ENCODE data around the gene KIF21B. TPM values are rescaled to one million over a fixed set of nuclear protein-coding genes. Genes with fewer than 3 reads are reported as not detected.

The KIF21B gene
- total RNA-seq, 1 experiment from 2014 or later, result 0.66 TPM

DNA sequence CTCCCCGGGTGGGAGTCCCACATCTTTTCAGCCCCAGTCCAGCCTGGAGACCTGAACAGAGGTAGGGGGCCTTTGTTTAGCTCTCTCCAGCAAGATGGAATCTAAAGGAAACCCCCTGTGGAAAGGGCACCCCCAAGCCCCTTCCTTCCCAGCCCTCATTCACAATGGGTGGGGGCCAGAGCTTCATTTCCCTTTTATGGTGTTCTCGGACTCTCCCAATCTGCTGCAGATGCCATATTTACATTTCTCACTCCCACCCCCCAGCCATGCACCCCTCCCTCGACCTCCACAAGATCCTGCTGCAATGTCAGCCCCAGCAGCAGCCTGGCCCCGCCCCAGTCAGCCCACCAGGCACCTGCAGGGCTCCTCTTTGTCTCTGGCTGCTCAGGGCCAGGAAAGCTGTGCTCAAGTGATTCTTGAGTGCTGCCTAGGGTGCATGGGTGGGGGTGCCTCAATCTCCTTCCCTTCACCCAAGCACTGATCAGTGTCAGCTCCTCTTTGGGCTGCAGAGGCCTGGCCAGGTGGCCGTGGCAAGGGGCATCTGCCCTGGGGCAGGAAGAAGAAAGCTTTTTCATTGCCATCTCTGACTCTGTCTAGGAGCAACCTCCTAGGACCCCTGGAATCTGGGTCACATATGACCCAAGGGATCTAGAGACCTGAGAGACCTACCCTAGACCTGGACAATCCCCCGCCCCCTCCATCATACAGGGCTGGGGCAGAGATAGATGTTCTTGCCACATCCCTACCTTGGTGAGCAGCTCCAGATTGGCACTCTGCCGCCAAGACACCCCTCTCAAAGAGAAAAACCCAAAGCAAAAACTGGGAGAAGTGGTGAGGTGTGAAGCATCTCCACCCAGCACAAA is 1.7 kb downstream of the KIF21B start:
- BruUV-seq (replicated peaks), result no TSS peak
- Histone ChIP-seq H3K4me3 (ENCODE audit: low read length) (no peak overlapping the region), H3K4me1 (ENCODE audit: insufficient read depth, low read length) (peaks cover 8% of the 10 kb centered on the region), H3K4me2 (ENCODE audit: low read length) (no peak overlapping the region), H3K27ac (ENCODE audit: low read length) (no peak overlapping the region), H3K36me3 (ENCODE audit: low read depth, low read length) (no peaks in the 10 kb centered on the region), H3K9me2 (replicated peaks; ENCODE audit: low read length) (no peaks in the 10 kb centered on the region), H3K9ac (ENCODE audit: low read length) (no peak overlapping the region), H3F3A (ENCODE audit: low read length, unreplicated experiment) (no peaks in the 10 kb centered on the region), H3K9me3 (ENCODE audit: low read length) (no peaks in the 10 kb centered on the region), H2AFZ (ENCODE audit: low read length) (no peak overlapping the region), H3K79me2 (ENCODE audit: low read length) (no peaks in the 10 kb centered on the region), H3K27me3 (ENCODE audit: low read length) (peaks cover 48% of the 10 kb centered on the region), H4K20me1 (ENCODE audit: low read length) (no peaks in the 10 kb centered on the region)
- ChIA-PET CTCF (interaction anchor here (0.6 to 1.0 kb wide), 4 partner anchors 29 to 135 kb away, joined by 3 to 8 read pairs (median 4); no protein-coding TSS in a partner anchor), POLR2A (ENCODE audit: unreplicated experiment) (no interaction called here)
- no peak for ATAC-seq
- intact Hi-C loops (cut with micrococcal nuclease), result no loop called here
- DNase-seq, result no peak
- TF ChIP-seq EZH2phosphoT487 (IDR thresholded peaks at IDR 0.05; ENCODE audit: borderline replicate concordance, low read length) (no peak), EZH2 (IDR thresholded peaks at IDR 0.05; ENCODE audit: low read length, unreplicated experiment) (no peak)
- TF ChIP-seq, protein P1, sequence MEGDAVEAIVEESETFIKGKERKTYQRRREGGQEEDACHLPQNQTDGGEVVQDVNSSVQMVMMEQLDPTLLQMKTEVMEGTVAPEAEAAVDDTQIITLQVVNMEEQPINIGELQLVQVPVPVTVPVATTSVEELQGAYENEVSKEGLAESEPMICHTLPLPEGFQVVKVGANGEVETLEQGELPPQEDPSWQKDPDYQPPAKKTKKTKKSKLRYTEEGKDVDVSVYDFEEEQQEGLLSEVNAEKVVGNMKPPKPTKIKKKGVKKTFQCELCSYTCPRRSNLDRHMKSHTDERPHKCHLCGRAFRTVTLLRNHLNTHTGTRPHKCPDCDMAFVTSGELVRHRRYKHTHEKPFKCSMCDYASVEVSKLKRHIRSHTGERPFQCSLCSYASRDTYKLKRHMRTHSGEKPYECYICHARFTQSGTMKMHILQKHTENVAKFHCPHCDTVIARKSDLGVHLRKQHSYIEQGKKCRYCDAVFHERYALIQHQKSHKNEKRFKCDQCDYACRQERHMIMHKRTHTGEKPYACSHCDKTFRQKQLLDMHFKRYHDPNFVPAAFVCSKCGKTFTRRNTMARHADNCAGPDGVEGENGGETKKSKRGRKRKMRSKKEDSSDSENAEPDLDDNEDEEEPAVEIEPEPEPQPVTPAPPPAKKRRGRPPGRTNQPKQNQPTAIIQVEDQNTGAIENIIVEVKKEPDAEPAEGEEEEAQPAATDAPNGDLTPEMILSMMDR (conservative IDR thresholded peaks at IDR 0.05; ENCODE audit: low read depth, low read length), result no peak

DNA sequence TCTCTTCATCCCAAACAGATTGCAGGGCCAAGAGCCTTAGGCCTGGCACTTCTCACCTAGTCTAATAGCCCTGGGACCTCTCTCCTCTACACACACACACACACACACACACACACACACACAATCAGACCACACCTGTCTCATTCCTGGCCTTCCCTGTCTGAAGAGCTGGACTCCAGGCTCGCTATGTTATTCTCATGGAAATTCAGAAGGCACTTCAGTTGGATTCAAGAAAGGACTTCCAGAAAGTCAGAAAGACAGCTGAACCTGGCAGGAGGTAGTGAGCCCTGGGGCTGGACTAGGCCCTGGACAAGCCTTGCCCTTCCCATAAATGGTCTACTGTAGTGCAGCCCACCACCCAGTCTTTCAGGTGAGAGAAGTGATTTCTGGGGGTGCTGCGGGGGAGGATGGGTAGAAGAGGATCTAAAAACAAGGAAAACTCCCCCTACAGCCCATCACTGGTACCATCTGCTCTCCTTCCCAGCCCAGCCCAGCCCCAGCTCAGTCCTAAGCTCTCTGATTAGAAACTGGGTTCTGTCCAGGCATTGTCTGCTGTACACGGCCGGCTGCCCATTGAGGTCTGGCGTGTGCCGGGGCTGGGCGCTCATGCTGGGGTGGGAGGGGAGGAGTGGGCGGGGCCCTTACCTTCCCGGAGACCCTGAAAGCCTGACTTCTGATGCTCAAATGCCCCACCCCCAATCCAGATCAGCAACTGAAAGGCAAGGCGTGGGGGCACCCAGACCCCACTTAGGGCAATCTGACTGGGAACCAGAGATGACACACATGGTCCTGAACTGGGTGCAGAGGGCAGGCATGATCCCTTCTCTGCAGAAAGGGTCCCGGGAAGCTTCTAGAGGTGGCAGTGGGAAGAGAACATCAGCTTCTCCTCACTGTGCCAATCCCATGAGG is 2.5 kb downstream of the KIF21B start:
- Histone ChIP-seq H3K27ac (ENCODE audit: low read length) (no peak overlapping the region), H3K4me2 (ENCODE audit: low read length) (no peak overlapping the region), H3K4me1 (ENCODE audit: insufficient read depth, low read length) (peaks cover 10% of the 10 kb centered on the region), H3K9me3 (ENCODE audit: low read length) (no peaks in the 10 kb centered on the region), H4K20me1 (ENCODE audit: low read length) (no peaks in the 10 kb centered on the region), H3K9me2 (replicated peaks; ENCODE audit: low read length) (no peaks in the 10 kb centered on the region), H3F3A (ENCODE audit: low read length, unreplicated experiment) (no peaks in the 10 kb centered on the region), H3K27me3 (ENCODE audit: low read length) (peaks cover 49% of the 10 kb centered on the region), H3K79me2 (ENCODE audit: low read length) (no peaks in the 10 kb centered on the region), H3K9ac (ENCODE audit: low read length) (no peak overlapping the region), H3K36me3 (ENCODE audit: low read depth, low read length) (no peaks in the 10 kb centered on the region), H3K4me3 (ENCODE audit: low read length) (no peak overlapping the region), H2AFZ (ENCODE audit: low read length) (no peak overlapping the region)
- DNase-seq (peak; percentile 47), ATAC-seq (peak; percentile 24; the same call in 1 of the 2 replicates)
- ChIA-PET POLR2A (ENCODE audit: unreplicated experiment) (interaction anchor here (0.7 kb wide), 1 partner anchor 175 kb away, joined by 3 read pairs; no protein-coding TSS in a partner anchor), CTCF (interaction anchor here (0.6 to 1.0 kb wide), 5 partner anchors 30 to 134 kb away, joined by 3 to 8 read pairs (median 5); no protein-coding TSS in a partner anchor)
- intact Hi-C loops (cut with micrococcal nuclease), result no loop called here
- no TSS peak for BruUV-seq (replicated peaks)
- no peak for TF ChIP-seq EZH2 (IDR thresholded peaks at IDR 0.05; ENCODE audit: low read length, unreplicated experiment)
- TF ChIP-seq, protein P1 (conservative IDR thresholded peaks at IDR 0.05; ENCODE audit: low read depth, low read length), result peak; percentile 63

Measured in PC-3 (cell line).